K562 (cell line): Measurements from ENCODE around the gene NINJ2. TPM values are rescaled to one million over a fixed set of nuclear protein-coding genes. Genes with fewer than 3 reads are reported as not detected.

Experiments
- ATAC-seq: fragments of 200-7000 bp; cut with Tn5 transposase; 3 replicates; pipeline ENCODE4 v1.9.1; 2020; ENCODE audit warnings: moderate library complexity
- BruUV-seq: library from RNA; stranded (reverse); fragments of 400-500 nt; replicated peaks from 2 replicates; lab custom pipeline; 2021; lab: Mats Ljungman, UMichigan
- CTCF ChIA-PET: fragments of 300-600 bp; formaldehyde crosslinking; extraction: SDS; loops from one replicate; lab custom pipeline; 2021; ENCODE audit warnings: low intra/inter-chr PET ratio; lab: Yijun Ruan, JAX
- POLR2A ChIA-PET: fragments of 300-600, 350-650 bp; sonication (Branson Sonifier 250); formaldehyde crosslinking; extraction: SDS; loops from one replicate; lab custom pipeline; 2021; ENCODE audit warnings: antibody characterized with exemption, inconsistent platforms; lab: Yijun Ruan, JAX
- DNase-seq, 4 experiments: peaks; one replicate each; pipeline versions ENCODE4 v3.0.0 to v3.0.0-alpha.2; 2011 to 2018; ENCODE audit warnings: low spot score in 3 of 4, mixed read lengths in 3 of 4; ENCODE audit errors: extremely low read depth in 1 of 4
- FAIRE-seq: peaks from 2 replicates; lab custom pipeline; 2011; peaks lifted over from hg19 to GRCh38; lab: Jason Lieb, UNC
- H2AFZ ChIP-seq: 2 replicates; pipeline ENCODE4 v1.6.0; 2011; ENCODE audit warnings: low read depth, low read length, control low read depth, inconsistent platforms
- H3K27ac ChIP-seq: fragments of 200-600 bp; 3 replicates; pipeline ENCODE4 v1.8.0; 2011; ENCODE audit warnings: low read depth, mild to moderate bottlenecking, control low read depth, inconsistent platforms, low read length, moderate library complexity, mixed read lengths; ENCODE audit errors: extremely low read depth
- H3K27me3 ChIP-seq, 2 experiments: fragments of 300-600 bp in 1 of 2; 2 replicates in 1 of 2; 3 replicates in 1 of 2; pipeline versions ENCODE4 v1.6.0 to v1.8.0; 2011; ENCODE audit warnings: inconsistent platforms in 2 of 2, low read length in 2 of 2, mild to moderate bottlenecking in 1 of 2, mixed read lengths in 1 of 2, moderate library complexity in 1 of 2; ENCODE audit not compliant: control insufficient read depth in 2 of 2, insufficient read depth in 2 of 2
- H3K36me3 ChIP-seq: fragments of 300-600 bp; 3 replicates; pipeline ENCODE4 v1.8.0; 2011; ENCODE audit warnings: mild to moderate bottlenecking, low read length, inconsistent platforms; ENCODE audit not compliant: control insufficient read depth, insufficient read depth
- H3K4me1 ChIP-seq, 2 experiments: fragments of 200-600 bp in 1 of 2; replicated peaks in 1 of 2; 2 replicates in 1 of 2; 3 replicates in 1 of 2; pipeline versions ENCODE4 v1.5.1 to v1.8.0; 2011; ENCODE audit warnings: inconsistent platforms in 2 of 2, low read length in 2 of 2, mild to moderate bottlenecking in 1 of 2, mixed read lengths in 1 of 2, moderate library complexity in 1 of 2; ENCODE audit not compliant: control insufficient read depth in 2 of 2, insufficient read depth in 2 of 2
- H3K4me2 ChIP-seq: 2 replicates; pipeline ENCODE4 v1.6.1; 2011; ENCODE audit warnings: low read length, control low read depth, inconsistent platforms, mixed read lengths; ENCODE audit not compliant: insufficient read depth
- H3K4me3 ChIP-seq: fragments of 200-600 bp; sonication (generic), shearing (Covaris generic); 2 replicates; pipeline ENCODE4 v1.5.1; 2016; ENCODE audit warnings: control low read depth, inconsistent platforms
- H3K79me2 ChIP-seq: fragments of 200-600 bp; 3 replicates; pipeline ENCODE4 v1.8.0; 2011; ENCODE audit warnings: low read length, inconsistent platforms; ENCODE audit not compliant: control insufficient read depth, insufficient read depth
- H3K9ac ChIP-seq, 2 experiments: 2 replicates each; pipeline versions ENCODE4 v1.6.0 to v1.6.1; 2011; ENCODE audit warnings: low read depth in 2 of 2, low read length in 2 of 2, control low read depth in 1 of 2, inconsistent platforms in 1 of 2, mild to moderate bottlenecking in 1 of 2, mixed read lengths in 1 of 2; ENCODE audit not compliant: insufficient read depth in 1 of 2
- H3K9me1 ChIP-seq: one replicate; pipeline ENCODE4 v1.6.0; 2011; ENCODE audit warnings: inconsistent platforms, mild to moderate bottlenecking, low read length, moderate library complexity; ENCODE audit not compliant: control insufficient read depth, insufficient read depth
- H3K9me3 ChIP-seq: replicated peaks from 2 replicates; pipeline ENCODE4 v1.5.1; 2011; ENCODE audit warnings: low read depth, low read length, inconsistent platforms; ENCODE audit not compliant: control insufficient read depth, insufficient read depth
- H4K20me1 ChIP-seq: replicated peaks from 2 replicates; pipeline ENCODE4 v1.6.1; 2011; ENCODE audit warnings: low read length, inconsistent platforms, mixed read lengths; ENCODE audit not compliant: control insufficient read depth, insufficient read depth
- ADNP ChIP-seq: fragments of 200-800 bp; sonication (Bioruptor generic); IDR thresholded peaks from 2 replicates; pipeline ENCODE4 v1.6.1; 2016; ENCODE audit warnings: missing genetic modification characterization, missing compliant biosample characterization
- BCOR ChIP-seq: fragments of 450-650 bp; IDR thresholded peaks from 2 replicates; pipeline ENCODE4 v1.6.1; 2016
- KDM1A ChIP-seq, 2 experiments: fragments of 450-650 bp; IDR thresholded peaks; 2 replicates each; pipeline ENCODE4 v1.6.1; 2016; ENCODE audit warnings: mild to moderate bottlenecking in 2 of 2
- RBM25 ChIP-seq: fragments of 200-400 bp; formaldehyde crosslinking; IDR thresholded peaks from 2 replicates; pipeline ENCODE4 v1.6.1; 2018; ENCODE audit warnings: low read length, low read depth, moderate library complexity; ENCODE audit not compliant: severe bottlenecking
- RCOR1 ChIP-seq, 2 experiments: IDR thresholded peaks; 2 replicates each; pipeline ENCODE4 v1.6.1; 2012; ENCODE audit warnings: low read depth in 2 of 2, low read length in 2 of 2, borderline replicate concordance in 1 of 2, improper control_type of control experiment in 1 of 2
- SNRNP70 ChIP-seq: fragments of 200-400 bp; formaldehyde crosslinking; optimal IDR thresholded peaks from 2 replicates; pipeline ENCODE3; 2017; ENCODE audit warnings: low read depth, low read length
- ZNF124 ChIP-seq: sonication (generic); formaldehyde crosslinking; IDR thresholded peaks from 2 replicates; pipeline ENCODE4 v1.8.1; 2022; ENCODE audit warnings: missing genetic modification reagents
- WGBS: fragments of 100-300 bp; shearing (Covaris generic); methylation state at CpG from one replicate; pipeline ENCODE4 v1.1.6; 2016; ENCODE audit warnings: low coverage, mixed read lengths; ENCODE audit not compliant: insufficient coverage; ENCODE audit errors: missing lambda C conversion rate; 5-methylcytosine and 5-hydroxymethylcytosine counted together
- in situ Hi-C: fragments of 300-500 bp; cut with MboI; formaldehyde crosslinking; loops from 4 replicates; pipeline ENCODE4 v1.15.0; 2018; ENCODE audit warnings: inconsistent platforms, mixed read lengths
- intact Hi-C: fragments of 100-400 bp; cut with micrococcal nuclease; formaldehyde crosslinking; loops from 2 replicates; pipeline ENCODE4 v1.14.2; 2022
- polyA plus RNA-seq, 8 experiments: library from polyadenylated mRNA; depleted of rRNA in 4 of 8; stranded (reverse) in 5 of 8; unstranded in 3 of 8; fragments of >200 nt; fragmentation: Nextera tagmentation in 2 of 8; fragmentation: Illumina TruSeq in 1 of 8; extraction: Ambion mirVana in 2 of 8; extraction: Trizol in 1 of 8; gene quantifications; 2 replicates each; pipeline versions ENCODE4 v1.2.1 to v1.2.3, GENCODE V29; 2011 to 2014; ENCODE audit warnings: inconsistent platforms in 1 of 8, missing spikeins in 1 of 8
- total RNA-seq, 7 experiments: library from RNA; depleted of rRNA in 6 of 7; stranded (reverse); fragments of >200 nt in 6 of 7; fragmentation: Illumina TruSeq in 2 of 7; extraction: Trizol in 2 of 7; gene quantifications; 2 replicates each; pipeline versions ENCODE4 v1.2.1 to v1.2.3, GENCODE V29; 2011 to 2021; ENCODE audit warnings: low replicate concordance in 1 of 7

The NINJ2 gene
- total and polyA plus RNA-seq, 9 of the 15 experiments (the other 6 are each of a cell fraction or from before 2014, with no cell fraction given), result 2.6 to 16.0 (median 4.5) TPM

DNA sequence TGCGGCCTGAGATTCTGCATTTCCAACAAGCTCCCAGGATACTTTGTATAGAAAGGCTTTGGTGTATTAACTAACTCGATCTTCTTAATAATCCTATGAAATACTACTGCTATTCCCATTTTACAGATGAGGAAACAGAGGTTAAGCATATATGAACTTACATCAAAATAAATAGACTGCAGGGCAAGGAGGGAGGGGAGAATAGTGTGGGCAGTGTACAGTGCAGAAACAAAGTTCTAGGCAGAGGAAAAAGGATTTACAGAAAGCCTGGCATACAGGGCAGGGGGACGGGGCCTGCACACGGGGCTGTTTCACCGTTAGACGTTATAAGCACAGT lies 19.0 kb downstream of the NINJ2 start:
- Histone ChIP-seq H3K4me1 (peaks cover 36 to 45% of the 10 kb centered on the region in 2 experiments), H3K4me3 (no peak overlapping the region), H2AFZ (no peak overlapping the region; the same call in 1 of the 2 replicates), H3K9me1 (no peaks in the 10 kb centered on the region), H3K27me3 (no peaks in the 10 kb centered on the region), H3K79me2 (peaks cover 16% of the 10 kb centered on the region), H3K9me3 (no peaks in the 10 kb centered on the region), H3K4me2 (peak overlapping the region; percentile 77), H3K9ac (peak overlapping the region in 1 of 2 experiments; percentile 79; a peak in 2 of 4 replicates), H4K20me1 (no peaks in the 10 kb centered on the region), H3K27ac (peak overlapping the region; percentile 91), H3K36me3 (no peaks in the 10 kb centered on the region; the same call in 2 of the 3 replicates)
- DNase-seq (peak in 1 of 4 experiments; percentile 1), ATAC-seq (no peak), FAIRE-seq (no peak)
- 87% methylated on average over 6 of the region's 6 CpGs for WGBS
- BruUV-seq, result no TSS peak
- ChIA-PET POLR2A (interaction anchor here (1.5 kb wide), 1 partner anchor 25 kb away, joined by 3 read pairs; no protein-coding TSS in a partner anchor), CTCF (no interaction called here)
- in situ Hi-C loops, result no loop called here
- TF ChIP-seq RBM25 (peak; percentile 73), ZNF124 (CRISPR knock-in tag) (no peak), SNRNP70 (no peak), RCOR1 (IDR thresholded peaks at IDR 0.05; ENCODE audit: borderline replicate concordance in 1 of 2, low read depth in 2 of 2, low read length in 2 of 2) (peak in 1 of 2 experiments; percentile 20; a peak in 1 of 4 replicates), BCOR (peak; percentile 89), KDM1A (IDR thresholded peaks at IDR 0.05) (peak; percentile 51 to 81), ADNP (tag) (peak; percentile 42; the same call in 1 of the 2 replicates)
- intact Hi-C loops, result loop anchor here (5.0 kb wide), 1 partner anchor 67 kb away; no protein-coding TSS in a partner anchor
